Measurements from ENCODE around the gene ADAR.

The ADAR gene

GRCh38 chr1:154581766-154582165, 26.2 kb downstream of the ADAR start:
- no peak for DNase-seq

GRCh38 chr1:154579374-154579773, 28.6 kb downstream of the ADAR start:
- no peak for DNase-seq

- DNase-seq: no peak
These were observed 29.9 kb downstream of the ADAR start for GRCh38 chr1:154578058-154578418.

GRCh38 chr1:154577346-154578057, 30.5 kb downstream of the ADAR start:
- no peak for DNase-seq

GRCh38 chr1:154575951-154576566, 31.9 kb downstream of the ADAR start:
- no peak for DNase-seq

GRCh38 chr1:154575147-154575927, 32.6 kb downstream of the ADAR start:
- no peak for DNase-seq

GRCh38 chr1:154574716-154575115, 33.3 kb downstream of the ADAR start:
- no peak for DNase-seq

- DNase-seq: no peak
These were observed 34.8 kb downstream of the ADAR start for GRCh38 chr1:154573168-154573510.

- no peak for DNase-seq
These were observed 35.4 kb downstream of the ADAR start for GRCh38 chr1:154572468-154573167.

GRCh38 chr1:154571964-154572288, 36.1 kb downstream of the ADAR start:
- DNase-seq: no peak

GRCh38 chr1:154571244-154571963, 36.6 kb downstream of the ADAR start:
- DNase-seq: no peak

- DNase-seq: no peak
These were observed 39.7 kb downstream of the ADAR start for GRCh38 chr1:154568157-154568815.

GRCh38 chr1:154567386-154568156, 40.4 kb downstream of the ADAR start, which contains the start of gene CHRNB2:
CHRNB2 (plus strand) TSS chr1:154567778; CDS start chr1:154568045, 267 bp downstream.
- DNase-seq: peak; percentile 58

GRCh38 chr1:154565876-154566275, 42.1 kb downstream of the ADAR start:
- no peak for DNase-seq

GRCh38 chr1:154559466-154560044, 48.4 kb downstream of the ADAR start:
- peak; percentile 79 for DNase-seq

GRCh38 chr1:154558720-154559465, 49.1 kb downstream of the ADAR start:
- DNase-seq: peak; percentile 99

GRCh38 chr1:154557939-154558719, 49.9 kb downstream of the ADAR start, which contains the start of gene UBE2Q1:
UBE2Q1 (minus strand) TSS chr1:154558662; CDS start chr1:154558553, 109 bp downstream.
- peak; percentile 28 for DNase-seq

- no peak for DNase-seq
These were observed 50.6 kb downstream of the ADAR start for GRCh38 chr1:154557248-154557938.

- no peak for DNase-seq
These were observed 51.6 kb downstream of the ADAR start for GRCh38 chr1:154556422-154556821.

Data from effector CD4-positive, alpha-beta T cell (primary cell).